ENCODE measurements around the gene STMN1.
A peak's percentile ranks its signal among the peaks of the same experiment; 100 is the strongest.

The STMN1 gene

DNA sequence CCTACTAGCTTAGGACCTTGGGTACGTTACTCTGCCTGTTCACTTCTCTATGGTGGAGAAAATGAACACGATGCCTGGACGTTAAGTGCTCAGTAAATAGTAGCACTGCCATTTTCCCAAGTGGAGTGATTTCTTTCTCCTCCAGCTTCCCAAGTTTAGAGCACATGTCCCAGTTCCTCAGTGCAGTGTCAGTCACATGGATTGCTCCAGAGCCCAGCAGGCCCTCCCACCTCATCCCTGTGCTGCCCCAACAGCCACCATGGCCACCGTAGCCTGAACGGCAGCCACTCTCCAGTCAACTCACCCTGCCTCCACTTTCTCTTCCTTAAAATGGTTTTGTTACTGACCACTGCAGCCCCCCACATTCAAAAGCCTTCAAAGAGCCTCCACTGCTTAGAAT, 8.5 kb downstream of the STMN1 start:
- ChIA-PET POLR2A (no interaction called here), CTCF (interaction anchor here (0.8 to 19.8 kb wide), 4 partner anchors 14 to 102 kb away, joined by 3 to 357 read pairs (median 32); partner anchors contain the start of gene PAFAH2)
- TF ChIP-seq, protein P1, sequence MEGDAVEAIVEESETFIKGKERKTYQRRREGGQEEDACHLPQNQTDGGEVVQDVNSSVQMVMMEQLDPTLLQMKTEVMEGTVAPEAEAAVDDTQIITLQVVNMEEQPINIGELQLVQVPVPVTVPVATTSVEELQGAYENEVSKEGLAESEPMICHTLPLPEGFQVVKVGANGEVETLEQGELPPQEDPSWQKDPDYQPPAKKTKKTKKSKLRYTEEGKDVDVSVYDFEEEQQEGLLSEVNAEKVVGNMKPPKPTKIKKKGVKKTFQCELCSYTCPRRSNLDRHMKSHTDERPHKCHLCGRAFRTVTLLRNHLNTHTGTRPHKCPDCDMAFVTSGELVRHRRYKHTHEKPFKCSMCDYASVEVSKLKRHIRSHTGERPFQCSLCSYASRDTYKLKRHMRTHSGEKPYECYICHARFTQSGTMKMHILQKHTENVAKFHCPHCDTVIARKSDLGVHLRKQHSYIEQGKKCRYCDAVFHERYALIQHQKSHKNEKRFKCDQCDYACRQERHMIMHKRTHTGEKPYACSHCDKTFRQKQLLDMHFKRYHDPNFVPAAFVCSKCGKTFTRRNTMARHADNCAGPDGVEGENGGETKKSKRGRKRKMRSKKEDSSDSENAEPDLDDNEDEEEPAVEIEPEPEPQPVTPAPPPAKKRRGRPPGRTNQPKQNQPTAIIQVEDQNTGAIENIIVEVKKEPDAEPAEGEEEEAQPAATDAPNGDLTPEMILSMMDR (IDR thresholded peaks at IDR 0.05; ENCODE audit: control extremely low read depth, extremely low read depth, low read depth, missing control alignments) = no peak
- DNase-seq (ENCODE audit: extremely low spot score) = no peak

DNA sequence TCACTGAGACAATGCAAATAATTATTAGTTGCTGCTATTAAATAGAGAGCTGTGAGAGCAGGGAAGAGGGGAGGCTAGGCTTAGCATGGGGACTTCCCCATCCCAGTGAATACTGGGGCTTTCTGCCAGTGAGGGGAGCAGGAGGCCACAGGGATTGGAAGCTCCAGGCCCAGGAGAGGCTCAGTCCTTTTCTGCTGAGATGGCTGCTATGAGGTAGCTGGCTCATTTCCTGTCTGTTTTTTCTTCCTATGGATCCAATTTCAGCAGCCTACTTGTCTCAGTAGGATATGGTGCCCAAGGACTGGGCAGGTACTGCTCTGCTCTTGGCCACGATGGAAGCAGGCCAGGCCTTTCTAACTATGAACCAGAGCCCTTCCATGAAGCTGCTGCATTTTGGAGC, 10.0 kb downstream of the STMN1 start:
- ChIA-PET CTCF (interaction anchor here (0.8 to 19.8 kb wide), 38 partner anchors 8 to 338 kb away, joined by 3 to 357 read pairs (median 7); partner anchors contain the start of genes CEP85, PAFAH2, PAQR7 and SLC30A2), POLR2A (interaction anchor here (1.9 kb wide), 1 partner anchor 101 kb away, joined by 7 read pairs; the partner anchor contains the start of gene PAFAH2)
- no peak for DNase-seq (ENCODE audit: extremely low spot score)
- TF ChIP-seq, protein P1 (IDR thresholded peaks at IDR 0.05; ENCODE audit: control extremely low read depth, extremely low read depth, low read depth, missing control alignments) = no peak

DNA sequence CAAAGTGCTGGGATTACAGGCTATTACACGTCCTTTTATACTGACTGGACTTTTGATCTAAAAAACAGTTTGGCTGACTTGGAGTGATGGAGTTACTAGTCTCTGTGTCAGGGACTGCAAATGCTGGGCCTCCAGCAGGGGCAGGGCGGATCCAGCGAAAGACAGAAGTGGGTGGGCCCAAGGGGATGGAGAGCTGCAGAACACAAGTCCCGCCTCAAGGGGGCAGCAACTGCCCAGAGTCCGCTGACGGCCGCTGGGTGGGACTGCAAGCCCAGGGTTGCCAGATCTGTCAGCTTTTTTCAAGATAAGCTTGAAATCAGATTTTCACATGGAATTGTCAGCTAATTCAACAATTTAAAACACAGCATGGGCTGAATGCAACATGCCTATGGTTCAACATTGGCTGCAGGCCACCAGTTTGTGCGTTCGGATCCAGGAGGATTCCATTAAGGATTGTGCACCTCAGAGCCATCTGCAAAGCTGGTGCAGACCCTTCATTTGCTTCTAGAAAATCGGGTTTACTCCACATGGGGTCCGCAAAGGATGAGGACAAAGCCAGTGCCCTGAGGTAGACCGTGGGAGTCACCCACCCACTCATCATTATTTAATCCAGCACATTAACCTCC, 10.7 kb downstream of the STMN1 start:
- ChIA-PET POLR2A (interaction anchor here (0.6 to 1.9 kb wide), 3 partner anchors 10 to 420 kb away, joined by 7 to 8 read pairs (median 7); partner anchors contain the start of gene PAFAH2), CTCF (interaction anchor here (0.6 to 19.8 kb wide), 54 partner anchors 9 to 1448 kb away, joined by 3 to 357 read pairs (median 5); partner anchors contain the start of genes CEP85, MTFR1L, PAFAH2 and PAQR7)
- peak; percentile 96 for DNase-seq (ENCODE audit: extremely low spot score)
- TF ChIP-seq, protein P1 (IDR thresholded peaks at IDR 0.05; ENCODE audit: control extremely low read depth, extremely low read depth, low read depth, missing control alignments) = peak; percentile 96

DNA sequence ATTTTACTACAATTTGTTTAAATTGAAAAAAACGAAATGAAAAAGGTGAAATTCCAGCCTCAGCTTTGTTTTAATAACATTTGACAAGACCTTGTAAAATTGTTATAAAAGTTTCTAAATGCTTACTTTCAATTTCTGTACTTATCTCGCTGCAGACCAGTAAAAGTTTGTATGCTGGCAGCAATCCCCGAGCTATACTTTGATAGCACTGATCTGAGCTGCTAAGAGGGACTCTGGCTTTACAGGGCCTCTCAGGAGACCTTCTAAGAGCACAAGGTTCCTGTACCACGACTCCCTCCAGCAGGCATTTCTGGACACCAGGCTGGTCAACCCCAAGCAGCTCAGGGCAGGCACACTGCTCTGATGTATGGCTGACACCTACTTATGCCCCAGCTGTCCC, 13.1 kb downstream of the STMN1 start:
- ChIA-PET POLR2A (no interaction called here), CTCF (interaction anchor here (0.8 to 19.8 kb wide), 4 partner anchors 11 to 143 kb away, joined by 3 to 357 read pairs (median 8); partner anchors contain the start of gene PAFAH2)
- DNase-seq (ENCODE audit: extremely low spot score) = no peak
- TF ChIP-seq, protein P1 (IDR thresholded peaks at IDR 0.05; ENCODE audit: control extremely low read depth, extremely low read depth, low read depth, missing control alignments) = no peak

- DNase-seq (ENCODE audit: extremely low spot score) = no peak
- TF ChIP-seq, protein P1 (IDR thresholded peaks at IDR 0.05; ENCODE audit: control extremely low read depth, extremely low read depth, low read depth, missing control alignments) = no peak
- ChIA-PET CTCF (interaction anchor here (1.6 to 19.8 kb wide), 3 partner anchors 12 to 253 kb away, joined by 4 to 357 read pairs (median 12); partner anchors contain the start of gene PAFAH2), POLR2A (interaction anchor here (0.6 kb wide), 1 partner anchor 11 kb away, joined by 6 read pairs; no protein-coding TSS in a partner anchor)
Measured at GRCh38 chr1:25891606-25892005, 14.6 kb downstream of the STMN1 start.

GRCh38 chr1:25890239-25891034, 15.8 kb downstream of the STMN1 start:
- no peak for DNase-seq (ENCODE audit: extremely low spot score)
- ChIA-PET CTCF (interaction anchor here (0.8 to 19.8 kb wide), 4 partner anchors 9 to 183 kb away, joined by 3 to 357 read pairs (median 4); partner anchors contain the start of genes PAFAH2 and PAQR7), POLR2A (no interaction called here)
- TF ChIP-seq, protein P1 (IDR thresholded peaks at IDR 0.05; ENCODE audit: control extremely low read depth, extremely low read depth, low read depth, missing control alignments) = no peak
